Kasumi-1 (cell line): ENCODE measurements around the gene WDR38.
A peak's percentile ranks its signal among the peaks of the same experiment; 100 is the strongest.

ENCODE experiments used
- DNase-seq, 2 experiments: peaks; one replicate each; lab custom pipeline; 2025; lab: John Stamatoyannopoulos, UW

WDR38 gene

DNA sequence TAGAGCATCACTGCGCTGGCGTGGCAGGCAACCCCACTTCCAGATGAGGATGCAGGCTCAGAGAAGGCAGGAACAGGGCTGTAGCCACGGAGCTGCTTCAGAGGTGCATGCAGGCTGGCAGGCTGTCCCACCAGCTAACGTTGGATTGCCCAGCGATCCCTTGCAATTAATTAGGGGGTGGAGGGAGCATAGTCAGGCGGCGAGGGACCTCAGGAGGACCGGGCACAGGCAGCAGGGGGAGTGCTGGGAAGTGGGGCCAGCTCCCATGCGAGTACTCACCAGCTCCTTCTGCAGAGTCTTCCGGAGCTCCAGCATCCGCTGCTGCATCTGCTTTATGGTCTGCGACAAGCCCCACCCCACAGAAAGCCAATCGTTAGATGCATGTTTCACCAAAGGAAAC lies 29.0 kb downstream of the WDR38 start:
- no peak for DNase-seq

DNA sequence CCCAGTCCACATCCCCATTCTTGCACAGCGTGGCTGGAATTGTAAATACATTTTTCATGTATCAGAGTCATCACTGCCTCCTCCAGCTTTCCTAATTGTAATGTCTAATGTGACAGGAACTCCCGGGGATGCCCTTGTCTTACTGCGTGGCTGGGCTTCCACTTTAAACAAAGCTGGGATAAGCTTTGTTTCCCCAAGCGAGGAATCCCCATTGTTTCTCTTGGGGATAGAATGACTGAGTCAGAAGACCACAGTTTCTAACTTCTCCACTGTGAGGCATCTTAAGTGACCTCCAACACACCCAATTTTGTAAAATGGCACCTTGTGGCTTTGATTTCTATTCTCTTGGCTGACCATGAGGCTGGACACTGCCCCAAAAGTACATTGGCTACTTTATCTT lies 31.1 kb downstream of the WDR38 start:
- no peak for DNase-seq

DNA sequence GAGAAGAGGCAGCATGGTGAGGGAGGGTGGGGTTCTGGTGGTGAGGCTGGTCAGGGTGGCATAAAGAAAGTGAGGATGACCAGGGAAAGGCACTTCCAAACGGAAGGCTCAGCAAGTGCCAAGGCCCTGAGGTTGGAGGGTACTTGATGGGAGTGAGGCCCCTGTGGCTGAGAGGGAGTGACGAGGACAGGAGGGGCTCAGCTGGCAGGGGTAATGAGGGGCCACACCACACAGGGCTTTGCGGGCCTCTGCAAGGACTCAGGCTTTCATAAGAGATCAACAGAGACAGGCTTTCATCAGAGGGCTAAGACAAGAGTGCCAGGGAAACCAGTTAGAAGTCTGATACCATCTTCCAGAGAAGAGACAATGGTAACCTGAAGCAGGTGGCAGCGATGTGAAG lies 32.3 kb downstream of the WDR38 start:
- no peak for DNase-seq

DNA sequence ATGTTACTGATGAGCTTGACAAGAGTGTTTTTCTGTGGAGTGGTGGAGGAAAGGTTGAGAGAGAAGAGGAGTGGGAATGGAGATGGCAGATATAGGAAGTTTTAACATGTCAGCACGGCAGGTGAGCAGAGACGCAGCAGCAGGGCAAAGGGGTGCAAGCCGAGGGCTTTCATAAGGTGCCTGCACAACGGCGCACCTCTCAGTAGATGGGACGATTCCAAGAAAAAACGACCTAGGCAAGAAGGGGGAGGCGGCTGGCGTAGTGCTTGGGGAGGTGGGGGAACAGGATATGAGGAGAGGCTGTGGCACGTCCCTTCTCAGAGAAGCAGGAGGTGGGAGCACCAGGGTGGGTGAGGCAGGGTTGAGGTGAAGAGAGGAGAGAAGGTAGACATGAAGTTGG lies 33.2 kb downstream of the WDR38 start:
- no peak for DNase-seq

DNA sequence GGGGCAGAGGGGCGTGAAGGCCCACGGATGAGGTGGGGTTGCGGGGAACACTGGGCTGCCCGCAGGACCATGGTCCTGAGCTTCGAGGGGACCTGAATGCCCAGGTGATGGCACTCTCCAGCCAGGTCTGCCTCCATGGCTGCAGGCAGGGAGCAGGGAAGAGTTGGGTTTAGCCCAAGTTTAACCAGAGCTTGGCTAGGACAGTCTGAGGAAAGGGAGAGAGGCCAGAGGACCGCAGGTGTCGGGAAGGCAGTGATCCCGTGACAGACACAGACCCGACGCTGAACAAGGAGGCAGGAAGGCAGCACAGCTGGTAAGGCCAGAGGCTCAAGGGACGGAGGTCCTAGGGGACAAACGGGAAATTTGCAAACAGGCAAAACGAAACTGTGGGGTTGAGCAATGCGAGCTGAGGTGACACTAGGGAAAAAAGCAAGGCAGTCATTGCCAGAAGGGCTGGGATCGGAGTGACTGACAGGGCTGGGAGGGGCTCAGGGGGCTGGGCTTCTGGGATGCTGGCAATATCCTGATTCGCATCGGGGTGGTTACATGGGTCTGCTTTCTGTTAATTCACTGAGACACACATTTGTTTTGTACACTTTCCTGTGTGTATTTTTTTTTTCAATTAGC lies 33.7 kb downstream of the WDR38 start:
- no peak for DNase-seq

DNA sequence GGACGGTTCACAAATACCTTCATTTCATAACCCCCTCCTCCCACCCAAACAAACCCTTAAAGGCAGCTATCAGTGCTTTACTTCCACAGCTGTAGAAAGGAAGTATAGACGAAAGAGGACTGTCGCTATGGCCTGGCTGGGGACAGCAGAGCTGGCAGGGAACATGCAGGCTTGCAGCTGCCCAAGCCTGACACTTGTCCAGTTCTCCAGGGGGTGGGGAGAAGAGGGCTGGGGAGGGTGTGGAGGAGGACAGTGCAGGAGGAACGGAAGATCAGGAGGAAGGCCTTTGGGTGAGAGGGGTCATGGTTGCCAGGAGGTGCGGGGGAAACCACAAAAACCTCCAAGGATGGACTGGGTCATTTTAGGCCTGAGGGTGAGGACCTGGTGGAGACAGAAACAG lies 34.6 kb downstream of the WDR38 start:
- DNase-seq: no peak

DNA sequence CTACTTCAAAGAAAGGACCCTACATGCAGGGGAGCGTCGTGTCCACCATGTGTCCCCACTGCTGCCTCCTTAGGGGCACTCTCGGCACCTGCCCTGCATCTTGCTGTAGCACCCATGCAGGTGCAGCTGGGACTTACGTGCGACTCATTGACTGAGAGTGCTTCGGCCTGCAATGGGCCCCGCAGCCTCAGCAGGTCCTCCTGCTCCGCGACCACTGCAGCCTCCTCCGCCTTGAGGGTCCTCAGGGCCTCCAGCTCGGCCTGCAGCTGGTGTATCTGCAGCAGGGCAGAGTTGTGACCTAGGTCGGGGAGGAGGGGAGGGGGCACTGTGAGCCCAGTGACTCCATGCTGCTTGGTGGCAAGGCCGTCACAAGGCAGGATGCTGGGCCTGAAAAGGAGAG lies 35.7 kb downstream of the WDR38 start:
- DNase-seq: no peak

DNA sequence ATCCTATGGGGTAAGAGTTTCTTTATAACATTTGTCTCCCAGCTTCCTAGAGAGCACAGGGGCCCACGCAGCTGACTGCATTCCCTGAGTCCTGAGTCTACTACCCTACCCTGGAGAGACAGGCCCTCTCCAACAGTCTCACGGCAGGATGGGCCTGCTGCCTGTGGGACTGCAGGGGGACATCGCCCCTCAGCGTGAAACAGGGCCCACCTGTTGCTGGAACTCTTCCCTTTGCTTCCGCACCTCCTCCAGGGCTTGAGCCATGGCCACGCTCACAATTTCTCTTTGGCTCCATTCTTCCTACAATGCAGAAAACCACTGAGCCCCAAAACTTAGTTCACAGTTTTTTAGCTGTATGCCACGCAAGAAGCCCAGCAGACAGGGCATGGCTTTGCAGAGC lies 36.9 kb downstream of the WDR38 start:
- DNase-seq: no peak

DNA sequence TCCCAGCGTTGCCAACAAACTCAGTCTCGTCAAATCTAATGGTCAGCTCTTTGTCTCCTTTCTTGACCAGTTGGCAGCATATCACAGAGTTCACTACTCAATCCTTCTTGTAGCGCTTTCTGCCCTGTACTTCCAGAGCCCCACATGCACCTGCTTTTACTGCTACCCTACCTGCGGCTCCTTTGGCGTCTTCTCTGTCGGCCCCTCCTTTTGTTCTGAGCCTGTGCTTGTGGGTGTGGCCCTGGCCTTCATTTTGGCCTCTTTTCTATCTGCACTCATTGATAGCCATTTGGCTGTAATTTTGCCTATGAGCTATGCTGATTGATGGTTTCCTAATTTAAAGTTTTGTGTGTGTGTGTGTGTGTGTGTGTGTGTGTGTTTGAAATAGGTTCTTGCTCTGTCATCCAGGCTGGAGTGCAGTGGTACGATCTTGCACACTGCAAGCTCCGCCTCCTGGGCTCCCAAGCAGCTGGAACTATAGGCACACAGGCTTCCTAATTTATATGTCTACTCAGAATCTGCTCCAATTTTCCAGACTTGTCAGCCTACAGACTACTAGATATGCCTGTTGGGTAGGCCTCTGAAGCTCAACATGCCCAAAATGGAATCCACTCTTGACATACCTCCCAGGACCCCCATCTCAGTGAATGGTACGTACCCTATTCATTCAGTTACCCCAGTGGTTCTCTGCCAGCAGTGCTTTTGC lies 40.9 kb downstream of the WDR38 start:
- no peak for DNase-seq

DNA sequence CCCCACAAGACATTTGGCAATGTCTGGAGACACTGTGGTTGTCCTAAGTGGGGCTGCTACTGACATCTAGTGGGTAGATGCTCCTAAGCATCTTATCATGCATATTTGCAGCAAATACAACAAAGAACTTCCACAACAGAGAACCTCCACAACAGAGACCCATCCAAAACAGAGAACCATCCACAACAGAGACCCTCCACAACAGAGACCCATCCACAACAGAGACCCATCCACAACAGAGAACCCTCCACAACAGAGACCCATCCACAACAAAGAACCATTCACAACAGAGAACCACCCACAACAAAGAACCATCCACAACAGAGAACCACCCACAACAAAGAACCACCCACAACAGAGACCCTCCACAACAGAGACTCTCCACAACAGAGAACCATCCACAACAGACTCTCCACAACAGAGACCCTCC lies 41.5 kb downstream of the WDR38 start:
- DNase-seq: peak; percentile 74 to 76

DNA sequence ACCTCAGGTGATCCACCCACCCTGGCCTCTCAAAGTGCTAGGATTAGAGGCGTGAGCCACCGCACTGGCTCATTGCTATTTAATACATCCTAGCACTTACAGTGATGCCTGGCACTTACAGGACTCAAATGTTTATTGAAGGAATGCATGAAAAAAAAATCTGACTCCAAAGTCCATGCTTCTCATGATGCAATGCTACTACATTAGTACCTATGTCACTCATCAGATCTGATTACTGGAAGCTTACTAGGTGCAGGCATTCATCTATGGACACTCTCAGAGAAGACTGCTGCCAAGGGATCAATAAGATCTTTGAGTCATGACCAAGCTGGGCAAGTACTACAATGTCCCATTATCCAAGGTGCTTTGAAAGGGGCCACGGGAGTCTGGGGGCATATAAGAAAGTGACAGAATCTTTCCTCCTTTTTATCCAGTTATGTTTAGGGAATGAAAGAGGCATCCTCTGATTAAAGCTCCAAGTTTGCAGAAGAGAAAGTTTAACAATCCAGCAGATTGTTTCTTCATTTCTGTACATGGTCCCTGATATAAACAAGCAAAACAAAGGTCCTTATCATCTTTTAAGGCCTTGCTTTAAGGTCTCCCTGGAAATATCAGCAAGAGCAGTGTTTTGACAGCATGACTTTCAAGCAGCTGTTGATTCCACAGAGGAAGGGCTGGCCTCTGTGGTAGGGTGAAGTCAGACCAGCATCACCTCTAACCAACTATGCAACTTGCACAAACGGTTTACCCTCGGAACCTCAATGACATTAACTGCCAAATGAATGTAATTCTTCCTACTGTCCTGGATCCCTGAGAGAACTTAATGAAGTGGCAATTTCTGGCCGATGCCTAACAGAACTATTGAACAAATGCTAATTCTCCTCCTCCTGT lies 44.6 kb downstream of the WDR38 start:
- DNase-seq: no peak

DNA sequence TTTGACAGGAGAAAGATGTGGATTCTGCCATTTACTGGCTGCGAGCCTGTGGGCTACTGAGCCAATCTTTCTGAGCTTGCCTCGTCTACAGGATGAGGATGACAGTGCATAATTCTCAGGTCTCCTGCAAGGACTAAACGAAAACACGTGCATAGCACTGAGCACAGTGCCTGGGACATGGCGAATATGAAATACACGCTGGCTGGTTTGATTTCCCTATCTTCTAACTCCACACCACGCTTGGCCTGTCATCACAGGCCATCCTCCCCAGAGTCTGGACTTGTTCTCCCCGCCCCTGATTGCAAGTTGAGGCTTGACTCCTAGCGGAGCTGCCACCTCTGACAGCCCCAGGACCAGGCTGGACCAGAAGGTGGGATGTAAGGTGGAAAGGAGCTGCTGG lies 46.6 kb downstream of the WDR38 start:
- no peak for DNase-seq

DNA sequence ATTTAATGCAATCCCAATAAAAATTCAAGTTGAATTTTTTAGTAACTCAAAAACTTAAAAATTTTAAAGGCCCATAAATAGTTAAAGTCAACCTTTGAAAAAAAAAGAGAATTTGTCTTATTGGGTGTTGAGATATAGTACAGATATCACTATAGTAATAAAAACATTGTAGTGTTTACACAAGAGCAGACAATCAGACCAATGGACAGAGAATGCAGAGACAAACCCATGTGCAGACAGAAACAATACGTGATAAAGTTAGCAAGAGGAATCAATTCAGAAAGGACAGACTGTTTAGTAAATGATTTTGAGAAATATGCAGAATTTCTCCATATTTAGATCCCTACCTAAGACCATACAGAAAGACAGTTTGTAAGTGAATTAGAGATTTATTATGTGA lies 53.7 kb downstream of the WDR38 start:
- DNase-seq: no peak
